Peyer's patch (tissue), 4 donors: ENCODE measurements around the gene EPHA1. TPM values are rescaled to one million over a fixed set of nuclear protein-coding genes. Genes with fewer than 3 reads are reported as not detected.

ENCODE experiments used
- DNase-seq, 3 donors: peaks; one replicate each; pipeline ENCODE4 v3.0.0-alpha.2; 2017 to 2019
- H3K27ac ChIP-seq, 4 donors: fragments of 200-600 bp; sonication (generic); one replicate each; pipeline ENCODE4 v1.5.1; 2016 to 2019
- H3K27me3 ChIP-seq, 2 donors: fragments of 200-600 bp; sonication (generic); one replicate each; pipeline ENCODE4 v1.5.1; 2019
- H3K36me3 ChIP-seq, 3 donors: fragments of 200-600 bp; sonication (generic); one replicate each; pipeline ENCODE4 v1.5.1; 2016 to 2019
- H3K4me1 ChIP-seq, 4 donors: fragments of 200-600 bp; sonication (generic); one replicate each; pipeline ENCODE4 v1.5.1; 2016 to 2019
- H3K4me3 ChIP-seq, 4 donors: fragments of 200-600 bp; sonication (generic); 1 replicate in 3 of 4; 2 replicates in 1 of 4; pipeline ENCODE4 v1.5.1; 2016 to 2019; ENCODE audit warnings: mild to moderate bottlenecking in 1 of 4
- H3K9me3 ChIP-seq, 4 donors: fragments of 200-600 bp; sonication (generic); one replicate each; pipeline ENCODE4 v1.5.1; 2016 to 2019; ENCODE audit warnings: mild to moderate bottlenecking in 1 of 4
- POLR2A ChIP-seq, 2 donors: fragments of 450-650 bp; IDR thresholded peaks; one replicate each; pipeline ENCODE4 v1.5.1; 2017; ENCODE audit warnings: antibody characterized with exemption in 2 of 2, mild to moderate bottlenecking in 2 of 2, moderate library complexity in 2 of 2
- total RNA-seq, 4 donors: library from RNA; depleted of rRNA; stranded (reverse); fragments of >200 nt; gene quantifications; one replicate each; pipeline ENCODE4 v1.1.0, GENCODE V29; 2016
- TF ChIP-seq, protein P1 (sequence below), 6 experiments: fragments of 450-650 bp in 4 of 6; fragments of 200-600 bp in 2 of 6; sonication (generic) in 1 of 6; IDR thresholded peaks; one replicate each; pipeline ENCODE4 v1.5.1; 2017 to 2019; ENCODE audit warnings: antibody characterized with exemption in 6 of 6, mild to moderate bottlenecking in 3 of 6, moderate library complexity in 1 of 6

The EPHA1 gene
- total RNA-seq, 4 donors from 2014 or later, result 52.5 to 81.3 (median 63.9) TPM

DNA sequence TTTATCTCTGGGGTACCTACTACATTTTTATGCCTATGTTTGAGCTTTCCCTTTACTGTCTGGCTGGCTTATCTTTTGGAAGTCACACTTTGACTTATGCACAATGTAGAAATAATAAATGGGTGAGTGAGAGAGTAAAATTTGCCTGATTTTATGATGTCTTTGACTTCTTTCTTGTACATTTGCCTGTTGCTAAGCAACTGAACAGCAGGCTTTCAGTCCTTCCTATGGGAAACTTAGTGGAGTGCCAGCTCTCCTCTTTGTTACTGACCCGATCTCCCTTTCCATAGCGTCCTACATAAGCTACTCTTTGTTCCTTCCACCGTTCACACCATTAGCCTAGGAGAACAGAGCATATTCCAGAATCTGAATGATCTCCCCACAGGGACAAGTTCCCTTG is 38.8 kb upstream of the EPHA1 start:
- no peak overlapping the region for H3K4me3 ChIP-seq
- H3K4me1 ChIP-seq, result no peaks in the 10 kb centered on the region
- H3K27ac ChIP-seq, result no peak overlapping the region
- no peak for TF ChIP-seq POLR2A (IDR thresholded peaks at IDR 0.05)
- TF ChIP-seq, protein P1, sequence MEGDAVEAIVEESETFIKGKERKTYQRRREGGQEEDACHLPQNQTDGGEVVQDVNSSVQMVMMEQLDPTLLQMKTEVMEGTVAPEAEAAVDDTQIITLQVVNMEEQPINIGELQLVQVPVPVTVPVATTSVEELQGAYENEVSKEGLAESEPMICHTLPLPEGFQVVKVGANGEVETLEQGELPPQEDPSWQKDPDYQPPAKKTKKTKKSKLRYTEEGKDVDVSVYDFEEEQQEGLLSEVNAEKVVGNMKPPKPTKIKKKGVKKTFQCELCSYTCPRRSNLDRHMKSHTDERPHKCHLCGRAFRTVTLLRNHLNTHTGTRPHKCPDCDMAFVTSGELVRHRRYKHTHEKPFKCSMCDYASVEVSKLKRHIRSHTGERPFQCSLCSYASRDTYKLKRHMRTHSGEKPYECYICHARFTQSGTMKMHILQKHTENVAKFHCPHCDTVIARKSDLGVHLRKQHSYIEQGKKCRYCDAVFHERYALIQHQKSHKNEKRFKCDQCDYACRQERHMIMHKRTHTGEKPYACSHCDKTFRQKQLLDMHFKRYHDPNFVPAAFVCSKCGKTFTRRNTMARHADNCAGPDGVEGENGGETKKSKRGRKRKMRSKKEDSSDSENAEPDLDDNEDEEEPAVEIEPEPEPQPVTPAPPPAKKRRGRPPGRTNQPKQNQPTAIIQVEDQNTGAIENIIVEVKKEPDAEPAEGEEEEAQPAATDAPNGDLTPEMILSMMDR (IDR thresholded peaks at IDR 0.05), result no peak
- H3K9me3 ChIP-seq, result no peaks in the 10 kb centered on the region
- no peaks in the 10 kb centered on the region for H3K36me3 ChIP-seq
- H3K27me3 ChIP-seq, result no peaks in the 10 kb centered on the region
- no peak for DNase-seq

DNA sequence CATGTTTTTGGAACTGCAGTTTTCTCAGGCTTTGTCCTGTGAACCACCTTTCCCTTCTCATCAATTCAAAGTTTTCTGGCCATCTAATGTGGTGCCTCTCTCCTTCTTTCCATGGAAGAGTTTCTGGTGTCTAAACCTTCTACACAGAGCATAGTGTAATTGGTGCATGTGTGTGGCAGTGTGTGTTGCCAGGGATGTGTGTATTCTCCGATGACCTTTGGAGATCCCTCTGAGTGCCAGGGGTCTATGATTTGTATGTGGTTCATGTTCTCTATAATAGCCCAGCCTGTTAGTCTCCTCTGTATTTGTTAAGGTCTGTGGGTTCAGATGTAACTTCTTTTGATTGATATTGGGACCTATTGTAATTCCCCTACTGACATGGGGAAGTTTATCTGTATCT is 36.1 kb upstream of the EPHA1 start:
- Histone ChIP-seq H3K4me1 (no peaks in the 10 kb centered on the region), H3K27me3 (no peaks in the 10 kb centered on the region), H3K27ac (no peak overlapping the region), H3K4me3 (no peak overlapping the region), H3K9me3 (no peaks in the 10 kb centered on the region), H3K36me3 (no peaks in the 10 kb centered on the region)
- no peak for DNase-seq
- TF ChIP-seq, protein P1 (IDR thresholded peaks at IDR 0.05), result no peak
- no peak for TF ChIP-seq POLR2A (IDR thresholded peaks at IDR 0.05)

DNA sequence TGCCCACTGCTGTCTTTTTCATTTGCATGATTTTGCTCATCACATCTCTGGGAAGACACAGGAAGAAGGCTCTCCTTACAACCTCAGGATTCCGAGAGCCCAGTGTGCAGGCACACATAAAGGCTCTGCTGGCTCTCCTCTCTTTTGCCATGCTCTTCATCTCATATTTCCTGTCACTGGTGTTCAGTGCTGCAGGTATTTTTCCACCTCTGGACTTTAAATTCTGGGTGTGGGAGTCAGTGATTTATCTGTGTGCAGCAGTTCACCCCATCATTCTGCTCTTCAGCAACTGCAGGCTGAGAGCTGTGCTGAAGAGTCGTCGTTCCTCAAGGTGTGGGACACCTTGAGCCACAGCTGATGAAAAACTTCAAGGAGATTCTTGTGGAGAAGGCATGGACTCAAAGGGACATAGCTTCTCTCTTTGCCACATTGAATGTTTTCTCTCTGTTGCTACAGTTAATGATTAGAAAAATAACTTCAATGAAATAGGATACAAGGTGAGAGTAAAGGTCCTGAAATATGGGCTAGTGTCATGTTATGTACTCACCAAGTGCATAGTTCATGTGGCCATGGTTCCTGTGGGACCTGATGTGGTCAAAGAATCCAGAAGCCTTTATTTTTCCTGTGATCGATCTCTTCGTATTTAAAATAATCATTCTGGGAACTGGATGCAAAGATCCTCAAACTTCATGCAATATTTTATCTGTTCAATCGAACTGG is 35.6 kb upstream of the EPHA1 start:
- Histone ChIP-seq H3K36me3 (no peaks in the 10 kb centered on the region), H3K27me3 (no peaks in the 10 kb centered on the region), H3K4me3 (no peak overlapping the region), H3K27ac (no peak overlapping the region), H3K9me3 (no peaks in the 10 kb centered on the region), H3K4me1 (no peaks in the 10 kb centered on the region)
- no peak for DNase-seq
- TF ChIP-seq POLR2A (IDR thresholded peaks at IDR 0.05), result no peak

DNA sequence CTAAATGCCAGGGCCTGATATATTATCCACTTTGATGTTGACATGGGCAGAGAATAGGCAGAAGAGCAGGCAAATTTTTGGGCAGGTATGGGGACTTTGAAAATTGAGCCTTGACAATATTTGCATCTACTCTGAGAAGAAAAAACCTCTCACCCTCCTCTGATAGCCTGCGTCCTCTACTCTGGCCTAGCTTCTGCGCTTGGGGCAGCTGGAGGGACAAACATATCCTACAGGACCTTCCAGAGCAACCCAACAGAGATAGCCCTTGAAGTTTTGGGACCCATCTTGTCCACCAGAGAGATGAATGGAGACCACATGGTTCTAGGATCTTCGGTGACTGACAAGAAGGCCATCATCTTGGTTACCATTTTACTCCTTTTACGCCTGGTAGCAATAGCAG is 34.5 kb upstream of the EPHA1 start, which contains the start of gene TAS2R60:
TSS of gene TAS2R60 (plus strand) at position 301 of the 400 bp plus-strand sequence. CDS start at position 301, 0 bp downstream.
- H3K27ac ChIP-seq, result no peak within 1 kb of the TSS
- no peaks in the 10 kb centered on the region for H3K4me1 ChIP-seq
- no peak for TF ChIP-seq POLR2A (IDR thresholded peaks at IDR 0.05)
- TF ChIP-seq, protein P1 (IDR thresholded peaks at IDR 0.05), result no peak
- no peaks in the 10 kb centered on the region for H3K36me3 ChIP-seq
- H3K9me3 ChIP-seq, result no peaks in the 10 kb centered on the region
- no peaks in the 10 kb centered on the region for H3K27me3 ChIP-seq
- no peak within 1 kb of the TSS for H3K4me3 ChIP-seq
- no peak for DNase-seq

DNA sequence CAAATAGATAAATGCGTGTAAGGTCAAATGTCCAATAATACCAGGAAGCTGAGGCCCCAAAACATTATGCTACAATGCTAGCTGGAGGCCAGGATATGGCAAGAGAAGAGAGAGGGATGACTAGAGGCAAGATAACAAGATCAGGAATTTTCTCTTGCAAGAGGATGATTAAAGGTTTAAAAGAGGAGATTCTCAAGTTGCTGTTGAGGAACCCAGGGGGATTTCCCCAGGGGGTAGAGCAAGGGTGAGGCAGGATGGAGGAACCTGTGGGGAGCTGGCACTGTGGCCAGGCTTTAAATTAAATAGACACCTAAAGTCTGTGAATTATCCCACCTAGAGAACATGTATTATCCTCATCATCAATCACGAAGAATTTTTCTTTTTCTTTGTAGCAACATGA is 31.2 kb upstream of the EPHA1 start:
- no peak for TF ChIP-seq POLR2A (IDR thresholded peaks at IDR 0.05)
- TF ChIP-seq, protein P1 (IDR thresholded peaks at IDR 0.05), result no peak
- Histone ChIP-seq H3K4me1 (peaks cover 0 to 9% (median 0%) of the 10 kb centered on the region in 4 donors), H3K27ac (no peak overlapping the region), H3K36me3 (no peaks in the 10 kb centered on the region), H3K9me3 (no peaks in the 10 kb centered on the region), H3K4me3 (no peak overlapping the region), H3K27me3 (no peaks in the 10 kb centered on the region)
- DNase-seq, result no peak

DNA sequence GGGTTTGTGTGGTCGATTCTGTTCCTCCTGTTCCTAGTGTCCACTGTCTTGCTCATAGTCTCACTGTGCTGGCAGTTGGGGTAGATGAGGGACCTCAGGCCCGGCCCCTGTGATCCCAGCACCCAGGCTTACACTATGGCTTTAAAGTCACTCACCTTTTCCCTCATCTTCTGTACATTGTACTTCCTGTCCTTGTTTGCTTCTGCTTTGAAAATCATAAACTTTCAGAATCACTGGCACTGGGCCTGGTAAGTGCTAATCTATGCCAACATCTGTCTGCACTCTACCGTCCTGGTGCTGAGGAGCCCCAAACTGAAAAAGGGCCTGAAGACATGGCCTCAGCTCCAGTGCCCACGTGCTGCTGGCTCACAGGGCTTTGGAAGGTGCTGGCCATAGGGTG is 28.9 kb upstream of the EPHA1 start:
- Histone ChIP-seq H3K4me3 (no peak overlapping the region), H3K4me1 (peaks cover 0 to 9% (median 0%) of the 10 kb centered on the region in 4 donors), H3K9me3 (no peaks in the 10 kb centered on the region), H3K36me3 (no peaks in the 10 kb centered on the region), H3K27ac (no peak overlapping the region), H3K27me3 (no peaks in the 10 kb centered on the region)
- no peak for TF ChIP-seq POLR2A (IDR thresholded peaks at IDR 0.05)
- TF ChIP-seq, protein P1 (IDR thresholded peaks at IDR 0.05), result no peak
- no peak for DNase-seq
